Hematopoietic multipotent progenitor cell treated with erythropoietin and hydrocortisone succinate and interleukin-3 and kit ligand, for 8 days (in vitro differentiated cells): ENCODE measurements around the gene NMU.
"Not testable (repeated sequence)": the region's sequence is repeated elsewhere in the genome, so short reads cannot be mapped to it uniquely, and the experiment has no call there.

Experiments used
- DNase-seq: peaks from one replicate; pipeline ENCODE4 v3.0.0-alpha.2; 2015

The NMU gene

GRCh38 chr4:55618546-55619143 lies 17.5 kb downstream of the NMU start:
- DNase-seq: no peak

DNA sequence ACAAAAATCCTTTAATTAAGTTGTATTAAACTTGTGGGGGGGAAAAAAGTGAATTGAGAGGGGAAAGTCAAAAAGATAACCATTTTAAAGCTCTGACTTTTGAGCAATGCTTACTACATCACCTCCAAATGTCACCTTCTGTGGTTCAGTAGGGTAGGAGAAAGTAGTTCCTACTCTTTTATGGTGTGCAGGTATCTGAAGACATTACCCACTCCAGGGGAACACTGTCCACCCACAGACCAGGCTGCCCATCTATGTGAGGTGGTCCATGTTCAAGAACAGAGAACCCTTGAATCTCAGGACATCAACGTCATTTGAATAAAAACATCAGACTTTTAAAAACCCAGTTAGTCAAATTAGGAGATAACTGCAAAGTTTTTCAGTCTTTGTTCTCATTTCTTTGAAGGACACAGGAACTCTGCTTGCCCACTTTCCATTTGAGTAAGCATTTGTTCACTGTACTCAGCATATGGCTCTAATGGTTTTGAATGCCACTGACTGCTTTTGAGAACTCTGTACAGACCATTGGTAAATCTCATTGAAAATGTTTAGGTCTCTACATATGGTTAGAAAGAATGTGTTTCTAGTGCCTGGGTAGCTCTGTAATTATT lies 18.4 kb downstream of the NMU start:
- DNase-seq: no peak

DNA sequence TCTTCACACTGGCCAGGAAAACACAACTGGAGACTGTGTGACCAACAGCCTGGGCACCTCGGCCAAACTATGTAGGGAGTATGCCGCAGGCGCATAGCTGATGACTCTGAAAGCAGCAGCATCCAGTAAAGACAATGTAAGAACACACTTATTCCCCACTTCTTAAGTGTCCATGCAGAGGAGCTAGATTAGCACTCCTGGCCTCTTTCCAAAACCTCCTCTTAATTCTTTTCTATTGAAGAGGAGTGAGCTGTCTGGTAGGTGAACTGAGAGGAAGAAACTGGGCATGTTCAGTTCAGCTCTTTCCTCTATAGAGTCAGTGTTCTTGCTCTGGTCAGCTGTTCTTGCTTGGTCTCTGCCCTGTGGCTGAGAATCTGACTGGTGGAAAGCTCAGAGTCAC lies 21.1 kb downstream of the NMU start:
- peak; percentile 31 for DNase-seq

GRCh38 chr4:55613621-55614020 lies 22.5 kb downstream of the NMU start:
- no peak for DNase-seq

DNA sequence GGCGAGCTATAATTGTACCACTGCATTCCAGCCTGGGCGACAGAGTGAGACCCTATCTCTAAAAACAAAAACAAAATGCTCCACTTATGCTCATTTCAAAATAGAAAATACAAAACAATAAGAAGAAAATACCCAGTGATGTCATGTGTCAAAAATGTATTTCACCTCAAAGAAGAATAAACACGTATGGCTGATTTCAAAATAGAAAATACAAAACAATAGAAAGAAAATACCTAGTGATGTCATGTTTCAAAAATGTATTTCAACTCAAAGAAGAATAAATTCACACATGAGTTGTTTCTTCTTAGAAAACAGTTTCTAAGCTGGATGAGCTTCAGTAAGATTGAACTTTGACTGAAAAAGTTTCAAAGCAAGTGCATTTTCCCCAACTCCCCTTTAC lies 23.8 kb downstream of the NMU start:
- no peak for DNase-seq

GRCh38 chr4:55611358-55612059 lies 24.6 kb downstream of the NMU start:
- no peak for DNase-seq

GRCh38 chr4:55610381-55610780 lies 25.7 kb downstream of the NMU start:
- no peak for DNase-seq

GRCh38 chr4:55609393-55609866 lies 26.7 kb downstream of the NMU start:
- peak; percentile 50 for DNase-seq

- DNase-seq: no peak
Observed at GRCh38 chr4:55608591-55608990, 27.5 kb downstream of the NMU start.

GRCh38 chr4:55604996-55605395 lies 31.1 kb downstream of the NMU start:
- DNase-seq: no peak

GRCh38 chr4:55600640-55601039 lies 35.5 kb downstream of the NMU start:
- DNase-seq: no peak

DNA sequence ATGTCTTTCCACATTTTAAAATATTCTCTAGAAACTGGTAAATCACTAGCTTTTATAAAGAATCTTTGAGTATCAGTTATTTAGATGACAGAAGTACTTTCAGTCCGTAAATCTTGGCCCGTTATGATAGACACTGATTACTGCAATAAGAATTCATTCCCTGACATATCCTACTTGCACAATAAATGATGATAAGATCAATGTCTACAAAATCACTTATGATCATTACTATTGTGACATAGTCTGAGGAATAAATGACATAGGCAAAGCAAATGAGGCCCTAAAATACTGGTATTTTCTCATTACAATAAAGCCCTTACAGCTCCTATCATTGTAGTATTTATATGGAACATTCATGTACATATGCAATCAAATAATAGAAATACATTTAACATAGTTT lies 37.5 kb downstream of the NMU start:
- DNase-seq: no peak

GRCh38 chr4:55592014-55592413 lies 44.1 kb downstream of the NMU start, which contains the start of gene PDCL2:
Gene PDCL2, minus strand, starts transcription at chr4:55592245. Its CDS starts 136 bp downstream, at chr4:55592109.
- no peak for DNase-seq

DNA sequence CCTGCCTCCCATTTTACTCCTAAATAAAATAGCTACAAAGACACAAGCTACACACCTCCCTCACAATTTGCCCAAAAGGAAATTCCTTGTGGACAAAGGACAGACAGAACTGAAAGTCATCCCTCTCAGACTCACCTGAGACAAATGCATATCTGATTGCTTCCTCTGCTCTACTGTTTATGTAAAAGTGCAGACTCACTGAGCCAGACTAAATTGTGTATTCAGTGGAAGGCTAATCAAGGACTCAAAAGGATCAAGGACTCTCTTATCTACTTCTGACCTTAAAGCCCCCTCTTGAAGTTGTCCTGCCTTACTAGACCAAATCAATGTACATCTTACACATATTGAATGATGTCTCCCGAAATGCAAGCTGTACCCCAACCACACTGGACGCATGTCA lies 47.9 kb downstream of the NMU start:
- DNase-seq: no peak

GRCh38 chr4:55582773-55583172 lies 53.3 kb downstream of the NMU start:
- DNase-seq: not testable (repeated sequence)

DNA sequence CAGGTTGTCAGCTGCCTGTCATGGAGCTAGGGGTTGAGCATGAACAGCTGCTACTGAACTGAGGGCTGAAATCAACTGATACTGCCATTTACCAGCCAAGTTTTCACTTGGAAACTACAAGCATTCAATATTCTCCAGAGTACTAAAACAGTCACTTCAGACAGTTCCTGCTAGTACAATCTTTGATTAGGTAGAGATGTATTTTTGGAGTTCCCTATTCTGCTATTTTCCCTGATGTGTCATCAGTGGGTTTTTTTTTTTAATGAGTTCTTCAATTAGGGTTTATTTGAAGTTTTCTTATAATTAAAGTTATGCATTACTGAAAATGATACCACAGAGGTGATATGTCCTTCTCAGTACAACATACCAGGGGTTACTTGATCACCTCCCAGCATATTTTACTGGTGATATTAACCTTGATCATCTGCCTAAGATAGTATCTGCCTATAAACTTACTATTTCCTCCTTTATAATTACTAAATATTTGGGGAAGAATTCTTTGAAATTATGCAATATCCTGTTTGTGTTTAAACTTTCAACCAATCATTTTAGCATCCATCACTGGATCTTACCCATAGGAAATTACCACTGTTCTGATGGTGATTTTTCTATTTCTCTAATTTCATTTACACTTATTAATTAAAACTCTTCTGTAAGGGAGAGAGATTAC lies 57.6 kb downstream of the NMU start:
- DNase-seq: no peak

DNA sequence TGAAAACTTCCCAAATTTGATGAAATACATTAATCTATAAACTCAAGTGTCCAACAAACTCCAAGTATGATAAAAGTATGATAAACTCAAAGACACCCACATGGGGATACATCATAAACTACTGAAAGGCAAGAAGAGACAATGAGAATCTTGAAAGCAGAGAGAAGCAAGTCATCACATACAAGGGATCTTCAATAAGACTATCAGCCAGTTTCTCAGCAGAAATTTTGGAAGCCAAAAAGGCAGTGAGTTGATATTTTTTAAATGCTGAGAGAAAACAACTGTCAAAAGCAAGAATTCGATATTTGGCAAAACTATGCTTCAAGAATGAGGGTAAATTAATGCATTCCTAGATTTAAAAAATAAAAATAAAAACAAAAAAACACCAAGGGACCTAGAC lies 60.6 kb downstream of the NMU start:
- DNase-seq: no peak

- DNase-seq: no peak
Observed at GRCh38 chr4:55574252-55574651, 61.8 kb downstream of the NMU start.

DNA sequence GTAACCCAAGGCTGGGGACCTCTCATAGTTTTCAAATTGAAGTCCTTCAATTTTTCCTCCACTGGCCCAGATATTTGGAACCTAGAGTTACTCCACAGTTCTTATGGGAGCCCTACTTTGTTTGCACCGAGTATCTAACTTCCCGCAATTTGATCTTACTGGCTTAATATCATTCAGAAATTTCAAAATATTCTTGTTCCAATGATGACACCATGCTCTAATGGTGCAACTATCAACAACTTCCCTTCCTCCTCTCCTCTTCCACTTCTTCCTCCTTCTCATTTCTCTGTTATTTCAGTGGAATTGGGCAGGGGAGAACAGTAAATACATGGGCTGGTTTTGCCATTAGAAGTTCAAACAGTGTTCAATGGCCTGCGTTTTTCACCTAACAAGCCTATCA lies 64.3 kb downstream of the NMU start:
- no peak for DNase-seq

DNA sequence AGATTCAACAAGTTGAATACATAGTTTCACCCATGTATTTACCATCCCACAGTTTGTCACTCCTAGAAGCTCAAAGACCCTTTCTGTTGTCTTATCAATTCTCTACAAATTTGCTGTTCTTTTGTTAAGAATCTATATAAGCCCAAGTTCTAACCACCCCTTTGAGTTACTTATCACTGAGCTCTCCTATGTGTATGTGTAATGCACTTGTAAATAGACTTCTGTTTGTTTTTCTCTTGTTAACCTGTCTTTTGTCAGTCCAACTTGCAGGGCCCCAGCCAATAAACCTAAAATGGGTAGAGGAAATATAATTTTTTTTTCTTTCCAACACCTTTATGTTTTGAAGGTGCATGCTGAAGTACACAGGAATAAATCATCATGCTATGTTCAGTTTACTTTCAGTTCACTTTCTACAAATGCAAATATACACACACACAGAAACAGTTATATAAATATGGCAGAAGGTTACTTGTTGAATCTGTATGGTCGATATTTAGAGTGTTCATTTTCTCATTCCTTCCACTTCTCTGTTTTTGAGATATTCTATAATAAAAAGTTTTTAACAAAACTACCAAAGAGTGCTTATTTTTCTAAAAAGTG lies 67.1 kb downstream of the NMU start:
- no peak for DNase-seq

DNA sequence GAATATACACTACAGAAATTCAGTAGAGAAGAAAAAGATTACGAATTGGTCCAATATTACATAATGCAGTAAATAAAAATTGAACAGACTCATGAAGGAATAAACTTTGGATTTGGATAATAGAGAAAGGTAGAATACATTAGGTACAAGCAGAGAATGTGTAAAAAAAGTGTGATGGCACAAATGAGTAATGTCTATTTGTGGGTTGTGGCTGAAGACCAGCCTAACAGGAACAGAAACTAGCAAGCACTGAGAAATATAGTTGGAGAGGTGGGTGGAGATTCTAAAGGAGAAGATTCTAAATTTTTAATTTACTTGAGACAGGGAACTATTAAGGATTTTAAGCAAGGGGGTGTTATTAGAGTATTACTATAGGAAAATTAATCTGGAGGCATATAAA lies 74.2 kb downstream of the NMU start:
- no peak for DNase-seq

- no peak for DNase-seq
Observed at GRCh38 chr4:55560096-55560495, 76.0 kb downstream of the NMU start.

GRCh38 chr4:55554453-55555030 lies 81.6 kb downstream of the NMU start:
- DNase-seq: peak; percentile 58
